ENCODE results near the gene PARP15.
"Not testable (repeated sequence)": the region's sequence is repeated elsewhere in the genome, so short reads cannot be mapped to it uniquely, and the experiment has no call there.

Gene PARP15

DNA sequence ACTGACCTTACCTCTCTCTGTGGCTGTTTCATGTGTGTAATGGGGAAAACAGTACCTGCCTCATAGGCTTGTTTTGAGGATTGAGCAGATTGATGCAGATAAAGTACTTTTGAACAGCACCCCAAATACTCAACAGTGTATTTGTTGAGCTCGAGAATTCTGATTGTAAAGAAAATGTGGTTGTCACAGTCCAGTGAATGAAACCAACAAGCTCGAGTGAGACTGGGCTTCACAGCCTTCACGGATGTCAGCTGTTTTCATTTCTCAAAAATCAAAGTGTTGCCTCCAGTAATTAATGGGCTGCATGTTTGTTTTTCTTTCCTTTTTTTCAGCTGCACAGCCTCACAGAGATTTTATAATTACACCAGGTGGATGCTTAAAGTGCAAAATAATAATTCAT is 43.7 kb downstream of the PARP15 start:
- DNase-seq, result no peak

DNA sequence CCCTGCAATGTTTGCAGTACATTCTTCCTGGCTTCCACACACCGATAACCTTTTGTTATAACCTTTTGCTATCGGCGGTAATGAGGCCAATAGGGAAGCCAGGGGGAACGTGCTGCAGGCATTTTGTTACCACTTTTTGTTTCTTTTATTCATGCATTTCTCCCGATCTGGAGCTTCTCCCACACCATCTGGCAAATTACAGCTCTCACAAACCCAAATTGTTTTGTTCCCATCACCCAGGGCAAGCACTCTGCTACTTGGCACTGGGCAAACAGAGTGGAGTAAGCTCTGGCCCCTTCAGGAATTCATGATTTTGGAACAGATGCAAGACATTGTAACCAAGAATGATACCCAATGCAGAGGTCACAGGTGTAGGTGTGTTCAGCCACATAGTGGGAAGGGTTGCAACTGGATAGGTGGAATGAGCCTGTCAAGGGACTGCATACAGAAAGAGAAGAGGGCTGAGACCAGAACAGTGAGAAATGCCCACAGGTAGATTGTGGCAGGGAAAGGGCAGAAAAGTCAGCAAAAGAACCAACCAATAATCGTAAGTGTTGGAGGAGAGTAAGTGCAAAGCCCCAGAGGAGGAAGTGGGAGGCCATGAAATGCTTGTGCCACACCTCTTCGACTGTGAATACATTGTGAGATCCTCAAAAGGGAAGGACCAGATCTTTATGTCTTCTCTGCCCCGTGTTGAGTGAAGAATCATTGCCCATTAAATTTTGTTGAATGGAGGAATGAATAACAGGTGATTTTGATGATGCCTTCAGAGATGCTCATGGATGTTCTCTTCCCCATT is 45.8 kb downstream of the PARP15 start:
- no peak for DNase-seq

DNA sequence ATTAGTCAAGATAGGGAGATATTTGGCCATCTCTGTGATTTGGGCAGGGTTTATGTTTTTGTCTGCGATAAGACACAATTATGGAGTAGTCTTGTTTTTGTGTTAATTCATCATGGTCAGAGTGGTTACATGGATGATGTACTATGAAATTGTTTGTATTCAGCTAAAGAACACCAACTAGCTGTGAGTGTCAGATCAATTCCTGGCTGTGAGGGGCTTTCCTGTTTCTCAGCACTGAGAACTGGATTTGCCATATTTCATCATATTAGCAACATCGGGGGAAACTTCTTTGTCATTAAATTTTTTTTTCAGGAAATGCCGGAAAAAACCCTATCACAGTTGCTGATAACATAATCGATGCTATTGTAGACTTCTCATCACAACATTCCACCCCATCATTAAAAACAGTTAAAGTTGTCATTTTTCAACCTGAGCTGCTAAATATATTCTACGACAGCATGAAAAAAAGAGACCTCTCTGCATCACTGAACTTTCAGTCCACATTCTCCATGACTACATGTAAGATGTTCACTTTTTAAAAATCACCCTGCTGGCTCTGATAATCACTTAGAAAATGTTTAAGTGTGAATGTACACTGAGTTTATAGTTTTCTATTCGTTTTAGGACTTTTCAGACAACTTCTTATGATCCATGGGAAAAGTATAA is 49.2 kb downstream of the PARP15 start:
- DNase-seq, result no peak

GRCh38 chr3:122627301-122627700 is 49.9 kb downstream of the PARP15 start:
- no peak for DNase-seq

DNA sequence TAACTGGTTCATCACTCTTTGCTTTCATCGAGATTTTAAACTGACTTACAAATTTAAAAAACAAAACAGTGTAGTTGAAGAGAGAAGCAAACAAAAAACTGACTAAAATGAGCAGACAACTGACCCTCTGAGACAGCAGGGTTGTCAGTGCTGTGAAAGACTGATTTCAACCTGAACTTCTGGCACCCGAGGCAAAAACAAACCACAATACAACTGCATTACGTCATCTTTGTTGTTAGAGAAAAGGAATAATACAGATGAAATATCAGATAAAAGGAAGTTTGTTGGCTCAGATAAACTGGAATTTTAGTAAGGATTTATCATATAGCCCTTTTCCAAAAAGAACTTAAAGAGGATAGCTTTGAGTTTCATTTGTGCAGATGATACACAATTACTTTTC is 51.1 kb downstream of the PARP15 start:
- DNase-seq, result no peak

DNA sequence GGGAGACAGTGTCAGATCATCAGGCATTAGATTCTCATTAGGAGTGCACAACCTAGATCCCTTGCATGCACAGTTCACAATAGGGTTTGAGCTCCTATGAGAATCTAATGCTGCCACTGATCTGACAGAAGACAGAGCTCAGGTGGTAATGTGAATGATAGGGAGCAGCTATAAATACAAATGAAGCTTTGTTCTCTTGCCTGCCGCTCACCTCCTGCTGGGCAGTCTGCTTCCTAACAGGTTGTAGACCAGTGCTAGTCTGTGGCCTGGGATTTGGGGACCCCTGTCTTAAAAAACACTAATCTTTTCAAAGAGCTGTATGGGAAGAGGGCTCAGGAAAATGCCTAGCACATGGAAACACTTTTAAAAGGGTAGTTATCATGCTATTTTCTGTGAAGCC is 52.3 kb downstream of the PARP15 start:
- no peak for DNase-seq

- DNase-seq, result no peak
Observed at GRCh38 chr3:122635789-122636188, 58.3 kb downstream of the PARP15 start.

GRCh38 chr3:122636697-122637096 is 59.2 kb downstream of the PARP15 start:
- no peak for DNase-seq

DNA sequence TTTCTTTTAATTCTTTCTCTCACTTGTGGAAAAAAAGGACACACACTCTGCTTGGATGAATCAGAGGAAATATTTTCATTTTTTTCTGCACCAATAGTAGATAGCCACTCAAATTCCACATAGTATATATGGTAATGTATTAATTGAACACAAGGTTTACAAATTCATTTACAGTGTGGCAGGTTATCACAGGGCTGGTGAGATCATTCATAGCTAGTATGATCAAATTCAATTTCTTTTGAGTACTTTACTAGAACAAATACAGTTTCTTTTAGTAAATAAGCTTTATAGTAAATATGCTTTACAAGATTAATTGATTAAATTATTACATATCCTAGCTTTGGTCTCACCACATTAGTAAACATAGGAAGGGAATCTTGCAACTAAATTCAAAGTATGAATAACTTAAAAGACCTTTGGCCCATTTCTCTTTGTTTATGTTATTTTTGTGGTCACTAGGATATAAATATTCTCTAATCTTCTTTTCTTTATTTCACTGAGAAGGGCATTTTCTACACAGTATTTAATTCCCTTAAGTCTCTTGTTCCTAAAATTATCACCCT is 63.1 kb downstream of the PARP15 start:
- no peak for DNase-seq

DNA sequence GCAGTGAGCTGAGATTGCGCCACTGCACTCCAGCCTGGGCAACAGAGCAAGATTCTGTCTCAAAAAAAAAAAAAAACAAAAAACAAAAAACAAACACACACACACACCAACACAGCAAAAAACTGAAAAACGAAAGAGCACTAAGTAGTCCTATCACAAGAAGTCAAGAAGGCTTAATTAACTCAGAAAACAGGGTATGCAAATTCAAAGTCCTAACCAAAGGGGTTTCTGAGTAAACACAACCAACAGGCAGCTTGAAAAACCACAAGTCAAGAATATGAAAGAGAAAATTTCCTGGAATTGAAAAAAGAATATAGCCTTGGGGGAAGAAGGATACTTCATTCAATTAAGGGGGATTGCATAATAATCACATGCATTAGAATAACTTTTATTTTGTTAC is 65.5 kb downstream of the PARP15 start:
- no peak for DNase-seq

- no peak for DNase-seq
Observed at GRCh38 chr3:122646146-122646988, 68.9 kb downstream of the PARP15 start.

DNA sequence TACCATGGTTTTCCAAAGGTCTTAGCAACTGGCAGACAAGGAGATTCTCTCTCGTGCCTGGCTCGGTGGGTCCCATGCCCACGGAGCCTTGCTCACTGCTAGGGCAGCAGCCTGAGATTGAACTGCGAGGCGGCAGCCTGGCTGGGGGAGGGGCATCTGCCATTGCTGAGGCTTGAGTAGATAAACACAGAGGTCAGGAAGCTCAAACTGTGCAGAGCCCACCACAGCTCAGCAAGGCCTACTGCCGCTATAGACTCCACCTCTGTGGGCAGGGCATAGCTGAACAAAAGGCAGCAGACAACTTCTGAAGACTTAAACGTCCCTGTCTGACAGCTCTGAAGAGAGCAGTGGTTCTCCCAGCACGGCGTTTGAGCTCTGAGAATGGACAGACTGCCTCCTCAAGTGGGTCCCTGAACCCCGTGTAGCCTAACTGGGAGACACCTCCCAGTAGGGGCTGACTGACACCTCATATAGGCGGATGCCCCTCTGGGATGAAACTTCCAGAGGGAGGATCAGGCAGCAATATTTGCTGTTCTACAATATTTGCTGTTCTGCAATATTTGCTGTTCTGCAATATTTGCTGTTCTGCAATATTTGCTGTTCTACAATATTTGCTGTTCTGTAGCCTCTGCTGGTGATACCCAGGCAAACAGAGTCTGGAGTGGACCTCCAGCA is 73.9 kb downstream of the PARP15 start:
- not testable (repeated sequence) for DNase-seq

DNA sequence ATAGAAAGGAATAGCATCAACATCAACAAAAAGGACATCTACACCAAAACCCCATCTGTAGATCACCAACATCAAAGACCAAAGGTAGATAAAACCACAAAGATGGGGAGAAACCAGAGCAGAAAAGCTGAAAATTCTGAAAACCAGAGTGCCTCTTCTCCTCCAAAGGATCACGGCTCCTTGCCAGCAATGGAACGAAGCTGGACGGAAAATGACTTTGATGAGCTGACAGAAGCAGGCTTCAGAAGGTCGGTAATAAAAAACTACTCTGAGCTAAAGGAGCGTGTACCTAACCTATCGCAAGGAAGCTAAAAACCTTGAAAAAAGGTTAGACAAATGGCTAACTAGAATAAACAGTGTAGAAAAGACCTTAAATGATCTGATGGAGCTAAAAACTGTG is 74.5 kb downstream of the PARP15 start:
- not testable (repeated sequence) for DNase-seq

GRCh38 chr3:122658336-122658735 is 80.9 kb downstream of the PARP15 start:
- DNase-seq, result not testable (repeated sequence)

DNA sequence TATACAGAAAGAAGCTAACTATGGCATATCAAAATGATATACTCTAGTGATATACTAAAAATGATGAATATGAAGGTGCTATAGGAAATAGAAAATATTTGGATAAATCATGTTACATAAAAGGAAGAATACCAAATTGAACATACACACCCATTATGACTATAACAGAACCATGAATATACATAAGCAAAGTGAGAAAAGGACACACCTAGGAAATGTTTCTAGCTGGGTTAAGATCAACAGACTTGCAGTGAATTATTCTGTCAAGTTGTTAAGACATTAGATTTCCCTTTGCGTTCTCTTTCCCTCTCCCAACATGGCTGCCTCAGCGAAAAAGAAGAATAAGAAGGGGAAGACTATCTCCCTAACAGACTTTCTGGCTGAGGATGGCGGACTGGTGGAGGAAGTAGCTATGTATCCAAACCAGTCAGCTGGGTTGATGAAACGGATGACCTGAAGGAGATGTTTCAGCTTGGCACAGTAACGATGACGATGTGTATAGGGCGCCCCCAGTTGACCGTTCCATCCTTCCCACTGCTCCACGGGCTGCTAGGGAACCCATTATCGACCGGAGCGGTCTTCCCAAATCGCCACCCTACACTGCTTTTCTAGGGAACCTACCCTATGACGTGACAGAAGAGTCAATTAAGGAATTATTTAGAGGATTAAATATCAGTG is 83.0 kb downstream of the PARP15 start:
- DNase-seq, result no peak

GRCh38 chr3:122661633-122662032 is 84.2 kb downstream of the PARP15 start:
- DNase-seq, result peak; percentile 39

- no peak for DNase-seq
Observed at GRCh38 chr3:122662505-122662904, 85.1 kb downstream of the PARP15 start.

DNA sequence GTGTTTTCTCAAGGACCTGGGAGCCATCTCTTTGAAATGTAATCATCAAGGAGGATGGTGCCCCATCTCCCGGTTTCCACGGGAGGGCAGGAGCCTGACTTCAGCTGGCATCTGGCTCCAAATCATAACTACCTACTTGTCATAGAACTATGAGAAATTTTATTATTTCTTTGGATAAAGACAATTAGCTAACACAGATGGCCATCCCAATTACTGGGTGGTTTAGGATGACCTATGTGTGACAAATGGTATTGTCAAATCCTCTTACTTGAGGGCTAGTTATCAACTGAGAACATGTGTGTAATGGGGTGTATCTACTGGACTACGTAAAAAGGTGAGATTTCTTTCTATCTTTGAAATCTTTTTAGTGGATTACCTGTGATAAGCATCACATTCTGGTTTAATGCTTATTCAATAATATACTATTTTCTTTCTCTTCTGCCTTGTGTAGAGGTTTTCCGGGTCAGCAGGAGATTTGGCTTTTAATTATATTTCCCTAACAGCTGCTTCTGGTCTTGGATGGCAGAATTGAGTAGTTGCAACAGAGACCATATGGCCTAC is 87.9 kb downstream of the PARP15 start:
- DNase-seq, result no peak

DNA sequence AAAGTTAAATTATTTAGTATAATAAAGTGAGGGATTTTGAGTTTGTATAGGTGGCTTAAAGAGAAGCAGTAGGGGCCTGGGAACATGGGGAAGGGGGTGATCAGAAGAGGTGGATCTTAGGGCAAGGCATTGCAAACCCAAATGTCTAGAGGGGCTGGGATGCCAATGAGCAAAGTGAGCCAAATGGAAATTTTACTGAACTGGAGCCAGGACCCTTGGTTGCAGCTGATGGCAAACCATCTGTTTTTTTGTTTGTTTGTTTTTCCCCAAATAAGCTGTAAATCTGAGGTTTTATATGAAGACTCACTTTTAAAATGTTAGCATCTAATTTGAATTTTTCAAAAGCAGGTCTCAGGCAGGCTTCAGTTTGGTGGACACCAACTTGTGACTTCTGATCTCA is 88.4 kb downstream of the PARP15 start:
- no peak for DNase-seq

- peak; percentile 28 for DNase-seq
Observed at GRCh38 chr3:122668930-122669730, 91.7 kb downstream of the PARP15 start.

GRCh38 chr3:122671553-122671952 is 94.1 kb downstream of the PARP15 start:
- DNase-seq, result no peak
